ENCODE results near the gene KPTN. TPM values are rescaled to one million over a fixed set of nuclear protein-coding genes. Genes with fewer than 3 reads are reported as not detected.

The KPTN gene
- total RNA-seq, 1 experiment from 2014 or later, result 17.6 TPM

DNA sequence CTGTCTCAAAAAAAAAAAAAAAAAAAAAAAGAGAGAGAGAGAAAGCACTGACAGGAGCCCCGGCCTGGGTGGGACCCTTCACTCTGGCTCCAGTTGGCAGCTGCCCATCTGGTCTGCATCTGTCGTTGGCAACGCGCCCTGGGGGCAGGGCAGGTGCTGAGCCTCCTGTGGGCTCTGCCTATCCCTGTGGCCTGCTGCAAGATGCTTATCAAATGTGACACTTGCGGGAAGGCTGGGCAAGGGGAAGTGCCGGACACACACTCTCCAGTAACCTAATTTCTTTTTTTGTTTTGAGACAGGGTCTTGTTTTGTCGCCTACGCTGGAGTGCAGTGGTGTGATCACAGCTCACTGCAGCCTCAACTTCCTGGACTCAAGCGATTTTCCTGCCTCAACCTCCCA lies 10.7 kb upstream of the KPTN start:
- Mint-ChIP-seq H3K9me3 (ENCODE audit: unreplicated experiment) (no peaks in the 10 kb centered on the region), H3K36me3 (ENCODE audit: insufficient read depth, unreplicated experiment) (peaks cover 25% of the 10 kb centered on the region), H3K4me1 (ENCODE audit: insufficient read depth, unreplicated experiment) (peaks cover 6% of the 10 kb centered on the region), H3K4me3 (ENCODE audit: unreplicated experiment) (no peak overlapping the region), H3K27me3 (ENCODE audit: insufficient read depth, unreplicated experiment) (no peaks in the 10 kb centered on the region), H3K27ac (ENCODE audit: low read depth, unreplicated experiment) (no peak overlapping the region)
- intact Hi-C loops (cut with micrococcal nuclease), result no loop called here
- DNase-seq (ENCODE audit: unreplicated experiment), result no peak
- CTCF ChIA-PET, result interaction anchor here (1.8 kb wide), 1 partner anchor 21 kb away, joined by 10 read pairs; the partner anchor contains the start of gene NAPA
- POLR2A ChIA-PET, result interaction anchor here (2.2 kb wide), 1 partner anchor 11 kb away, joined by 7 read pairs; the partner anchor contains the start of gene KPTN
- TF ChIP-seq, protein P1, sequence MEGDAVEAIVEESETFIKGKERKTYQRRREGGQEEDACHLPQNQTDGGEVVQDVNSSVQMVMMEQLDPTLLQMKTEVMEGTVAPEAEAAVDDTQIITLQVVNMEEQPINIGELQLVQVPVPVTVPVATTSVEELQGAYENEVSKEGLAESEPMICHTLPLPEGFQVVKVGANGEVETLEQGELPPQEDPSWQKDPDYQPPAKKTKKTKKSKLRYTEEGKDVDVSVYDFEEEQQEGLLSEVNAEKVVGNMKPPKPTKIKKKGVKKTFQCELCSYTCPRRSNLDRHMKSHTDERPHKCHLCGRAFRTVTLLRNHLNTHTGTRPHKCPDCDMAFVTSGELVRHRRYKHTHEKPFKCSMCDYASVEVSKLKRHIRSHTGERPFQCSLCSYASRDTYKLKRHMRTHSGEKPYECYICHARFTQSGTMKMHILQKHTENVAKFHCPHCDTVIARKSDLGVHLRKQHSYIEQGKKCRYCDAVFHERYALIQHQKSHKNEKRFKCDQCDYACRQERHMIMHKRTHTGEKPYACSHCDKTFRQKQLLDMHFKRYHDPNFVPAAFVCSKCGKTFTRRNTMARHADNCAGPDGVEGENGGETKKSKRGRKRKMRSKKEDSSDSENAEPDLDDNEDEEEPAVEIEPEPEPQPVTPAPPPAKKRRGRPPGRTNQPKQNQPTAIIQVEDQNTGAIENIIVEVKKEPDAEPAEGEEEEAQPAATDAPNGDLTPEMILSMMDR (IDR thresholded peaks at IDR 0.05; ENCODE audit: unreplicated experiment), result no peak
- BruUV-seq (replicated peaks), result no TSS peak

DNA sequence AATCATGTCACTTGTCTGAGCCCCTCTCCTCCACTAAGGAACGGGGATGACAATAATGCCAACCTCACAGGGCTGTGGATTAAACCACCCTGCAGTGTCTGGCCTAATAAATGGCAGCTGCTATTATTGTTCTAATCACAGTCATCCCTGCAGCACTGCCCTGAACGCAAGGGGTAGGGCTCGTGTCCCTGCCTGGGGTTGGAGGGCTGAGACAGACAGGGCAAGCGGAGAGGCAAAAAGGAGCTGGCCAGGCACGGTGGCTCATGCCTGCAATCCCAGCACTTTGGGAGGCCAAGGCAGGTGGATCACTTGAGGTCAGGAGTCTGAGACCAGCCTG lies 10.2 kb upstream of the KPTN start:
- no peaks in the 10 kb centered on the region for H3K9me3 Mint-ChIP-seq (ENCODE audit: unreplicated experiment)
- POLR2A ChIA-PET, result no interaction called here
- H3K27ac Mint-ChIP-seq (ENCODE audit: low read depth, unreplicated experiment), result no peak overlapping the region
- no peak overlapping the region for H3K4me3 Mint-ChIP-seq (ENCODE audit: unreplicated experiment)
- no peak for DNase-seq (ENCODE audit: unreplicated experiment)
- intact Hi-C loops (cut with micrococcal nuclease), result no loop called here
- peaks cover 7% of the 10 kb centered on the region for H3K4me1 Mint-ChIP-seq (ENCODE audit: insufficient read depth, unreplicated experiment)
- TF ChIP-seq, protein P1 (IDR thresholded peaks at IDR 0.05; ENCODE audit: unreplicated experiment), result no peak
- H3K36me3 Mint-ChIP-seq (ENCODE audit: insufficient read depth, unreplicated experiment), result peaks cover 26% of the 10 kb centered on the region
- H3K27me3 Mint-ChIP-seq (ENCODE audit: insufficient read depth, unreplicated experiment), result no peaks in the 10 kb centered on the region
- BruUV-seq (replicated peaks), result no TSS peak
- CTCF ChIA-PET, result interaction anchor here (1.8 kb wide), 1 partner anchor 21 kb away, joined by 10 read pairs; the partner anchor contains the start of gene NAPA

GRCh38 chr19:47493378-47494210 lies 9.6 kb upstream of the KPTN start:
- no peaks in the 10 kb centered on the region for H3K27me3 Mint-ChIP-seq (ENCODE audit: insufficient read depth, unreplicated experiment)
- no peak overlapping the region for H3K27ac Mint-ChIP-seq (ENCODE audit: low read depth, unreplicated experiment)
- no peak overlapping the region for H3K4me3 Mint-ChIP-seq (ENCODE audit: unreplicated experiment)
- H3K4me1 Mint-ChIP-seq (ENCODE audit: insufficient read depth, unreplicated experiment), result peaks cover 7% of the 10 kb centered on the region
- intact Hi-C loops (cut with micrococcal nuclease), result no loop called here
- POLR2A ChIA-PET, result interaction anchor here (1.2 kb wide), 1 partner anchor 20 kb away, joined by 3 read pairs; no protein-coding TSS in a partner anchor
- TF ChIP-seq, protein P1 (IDR thresholded peaks at IDR 0.05; ENCODE audit: unreplicated experiment), result no peak
- BruUV-seq (replicated peaks), result no TSS peak
- H3K36me3 Mint-ChIP-seq (ENCODE audit: insufficient read depth, unreplicated experiment), result peaks cover 26% of the 10 kb centered on the region
- CTCF ChIA-PET, result no interaction called here
- H3K9me3 Mint-ChIP-seq (ENCODE audit: unreplicated experiment), result no peaks in the 10 kb centered on the region
- no peak for DNase-seq (ENCODE audit: unreplicated experiment)

- POLR2A ChIA-PET, result interaction anchor here (1.2 to 1.7 kb wide), 2 partner anchors 9 to 20 kb away, joined by 3 to 6 read pairs; no protein-coding TSS in a partner anchor
- Mint-ChIP-seq H3K9me3 (ENCODE audit: unreplicated experiment) (no peaks in the 10 kb centered on the region), H3K4me3 (ENCODE audit: unreplicated experiment) (no peak overlapping the region), H3K27me3 (ENCODE audit: insufficient read depth, unreplicated experiment) (no peaks in the 10 kb centered on the region), H3K36me3 (ENCODE audit: insufficient read depth, unreplicated experiment) (peaks cover 28% of the 10 kb centered on the region), H3K4me1 (ENCODE audit: insufficient read depth, unreplicated experiment) (peaks cover 7% of the 10 kb centered on the region), H3K27ac (ENCODE audit: low read depth, unreplicated experiment) (no peak overlapping the region)
- BruUV-seq (replicated peaks), result no TSS peak
- intact Hi-C loops (cut with micrococcal nuclease), result no loop called here
- CTCF ChIA-PET, result interaction anchor here (1.7 kb wide), 1 partner anchor 9 kb away, joined by 4 read pairs; the partner anchor contains the start of gene KPTN
- DNase-seq (ENCODE audit: unreplicated experiment), result no peak
- TF ChIP-seq, protein P1 (IDR thresholded peaks at IDR 0.05; ENCODE audit: unreplicated experiment), result no peak
Measured at GRCh38 chr19:47492571-47493377, 8.8 kb upstream of the KPTN start.
